HG03280 (cell line): ENCODE measurements around the gene LDLRAD3.

ENCODE experiments used
- ATAC-seq: cut with Tn5 transposase; IDR thresholded peaks from one replicate; pipeline ENCODE4 v1.9.1; 2021; ENCODE audit warnings: mild to moderate bottlenecking, moderate library complexity; ENCODE audit not compliant: unreplicated experiment

Gene LDLRAD3

GRCh38 chr11:35927104-35927503, 16.8 kb upstream of the LDLRAD3 start:
- ATAC-seq = no peak

GRCh38 chr11:35927682-35928081, 16.2 kb upstream of the LDLRAD3 start:
- ATAC-seq = no peak

- ATAC-seq = no peak
Observed at GRCh38 chr11:35928688-35929395, 15.0 kb upstream of the LDLRAD3 start.

GRCh38 chr11:35930466-35930865, 13.4 kb upstream of the LDLRAD3 start:
- no peak for ATAC-seq

GRCh38 chr11:35932121-35932520, 11.7 kb upstream of the LDLRAD3 start:
- ATAC-seq = no peak

- ATAC-seq = no peak
Observed at GRCh38 chr11:35932681-35933319, 11.1 kb upstream of the LDLRAD3 start.

GRCh38 chr11:35933320-35933871, 10.5 kb upstream of the LDLRAD3 start:
- ATAC-seq = no peak

- no peak for ATAC-seq
Observed at GRCh38 chr11:35934271-35934670, 9.6 kb upstream of the LDLRAD3 start.

GRCh38 chr11:35934981-35935380, 8.9 kb upstream of the LDLRAD3 start:
- no peak for ATAC-seq

GRCh38 chr11:35935390-35935789, 8.5 kb upstream of the LDLRAD3 start:
- ATAC-seq = no peak

GRCh38 chr11:35937111-35937510, 6.8 kb upstream of the LDLRAD3 start:
- no peak for ATAC-seq

GRCh38 chr11:35937700-35938099, 6.2 kb upstream of the LDLRAD3 start:
- ATAC-seq = no peak

- ATAC-seq = no peak
Observed at GRCh38 chr11:35938231-35938630, 5.6 kb upstream of the LDLRAD3 start.

- ATAC-seq = no peak
Observed at GRCh38 chr11:35943309-35943708, 553 bp upstream of the LDLRAD3 start.

- ATAC-seq = no peak
Observed at GRCh38 chr11:35944503-35945136, 758 bp downstream of the LDLRAD3 start.

- no peak for ATAC-seq
Observed at GRCh38 chr11:35945137-35945518, 1.3 kb downstream of the LDLRAD3 start.

- no peak for ATAC-seq
Observed at GRCh38 chr11:35946766-35947165, 2.9 kb downstream of the LDLRAD3 start.

- ATAC-seq = no peak
Observed at GRCh38 chr11:35947437-35947836, 3.6 kb downstream of the LDLRAD3 start.

GRCh38 chr11:35949242-35949641, 5.4 kb downstream of the LDLRAD3 start:
- ATAC-seq = no peak

- no peak for ATAC-seq
Observed at GRCh38 chr11:35950082-35950481, 6.2 kb downstream of the LDLRAD3 start.

GRCh38 chr11:35951680-35952079, 7.8 kb downstream of the LDLRAD3 start:
- ATAC-seq = no peak
